Measurements from ENCODE around the gene TNKS1BP1.

The TNKS1BP1 gene

GRCh38 chr11:57325735-57326048 is 940 bp upstream of the TNKS1BP1 start:
- no peak for DNase-seq

GRCh38 chr11:57324154-57324885 is 432 bp downstream of the TNKS1BP1 start:
- DNase-seq = no peak

- no peak for DNase-seq
Observed at GRCh38 chr11:57323855-57324153, 948 bp downstream of the TNKS1BP1 start.

GRCh38 chr11:57323167-57323854 is 1.4 kb downstream of the TNKS1BP1 start:
- no peak for DNase-seq

- peak; percentile 28 for DNase-seq
Observed at GRCh38 chr11:57322256-57323166, 2.2 kb downstream of the TNKS1BP1 start.

- DNase-seq = no peak
Observed at GRCh38 chr11:57321388-57322255, 3.1 kb downstream of the TNKS1BP1 start.

GRCh38 chr11:57320719-57321387 is 3.9 kb downstream of the TNKS1BP1 start:
- no peak for DNase-seq

GRCh38 chr11:57320067-57320718 is 4.6 kb downstream of the TNKS1BP1 start:
- no peak for DNase-seq

- no peak for DNase-seq
Observed at GRCh38 chr11:57318178-57318577, 6.6 kb downstream of the TNKS1BP1 start.

GRCh38 chr11:57316017-57316416 is 8.7 kb downstream of the TNKS1BP1 start:
- no peak for DNase-seq

- no peak for DNase-seq
Observed at GRCh38 chr11:57315491-57315890, 9.3 kb downstream of the TNKS1BP1 start.

- DNase-seq = no peak
Observed at GRCh38 chr11:57314221-57314973, 10.4 kb downstream of the TNKS1BP1 start.

- no peak for DNase-seq
Observed at GRCh38 chr11:57313788-57314135, 11.0 kb downstream of the TNKS1BP1 start.

- no peak for DNase-seq
Observed at GRCh38 chr11:57313071-57313787, 11.5 kb downstream of the TNKS1BP1 start.

GRCh38 chr11:57312511-57313021 is 12.2 kb downstream of the TNKS1BP1 start:
- DNase-seq = no peak

GRCh38 chr11:57311109-57311936 is 13.4 kb downstream of the TNKS1BP1 start:
- peak; percentile 50 for DNase-seq

- DNase-seq = no peak
Observed at GRCh38 chr11:57310630-57311086, 14.1 kb downstream of the TNKS1BP1 start.

- no peak for DNase-seq
Observed at GRCh38 chr11:57310091-57310490, 14.7 kb downstream of the TNKS1BP1 start.
